GM12873 (cell line): Measurements from ENCODE around the gene FOXJ2.

ENCODE experiments used
- CTCF ChIP-seq: IDR thresholded peaks from 2 replicates; pipeline ENCODE4 v1.5.1; 2012; ENCODE audit warnings: low read depth, mild to moderate bottlenecking, moderate library complexity, low read length, control low read depth; ENCODE audit not compliant: insufficient read depth; ENCODE audit errors: missing control alignments

FOXJ2 gene

GRCh38 chr12:7995266-7995963 is 37.1 kb upstream of the FOXJ2 start:
- peak; percentile 69 for TF ChIP-seq CTCF

- no peak for TF ChIP-seq CTCF
Observed at GRCh38 chr12:8011331-8011730, 21.2 kb upstream of the FOXJ2 start.

- no peak for TF ChIP-seq CTCF
Observed at GRCh38 chr12:8012651-8013309, 19.7 kb upstream of the FOXJ2 start.

- no peak for TF ChIP-seq CTCF
Observed at GRCh38 chr12:8014836-8015235, 17.7 kb upstream of the FOXJ2 start.

DNA sequence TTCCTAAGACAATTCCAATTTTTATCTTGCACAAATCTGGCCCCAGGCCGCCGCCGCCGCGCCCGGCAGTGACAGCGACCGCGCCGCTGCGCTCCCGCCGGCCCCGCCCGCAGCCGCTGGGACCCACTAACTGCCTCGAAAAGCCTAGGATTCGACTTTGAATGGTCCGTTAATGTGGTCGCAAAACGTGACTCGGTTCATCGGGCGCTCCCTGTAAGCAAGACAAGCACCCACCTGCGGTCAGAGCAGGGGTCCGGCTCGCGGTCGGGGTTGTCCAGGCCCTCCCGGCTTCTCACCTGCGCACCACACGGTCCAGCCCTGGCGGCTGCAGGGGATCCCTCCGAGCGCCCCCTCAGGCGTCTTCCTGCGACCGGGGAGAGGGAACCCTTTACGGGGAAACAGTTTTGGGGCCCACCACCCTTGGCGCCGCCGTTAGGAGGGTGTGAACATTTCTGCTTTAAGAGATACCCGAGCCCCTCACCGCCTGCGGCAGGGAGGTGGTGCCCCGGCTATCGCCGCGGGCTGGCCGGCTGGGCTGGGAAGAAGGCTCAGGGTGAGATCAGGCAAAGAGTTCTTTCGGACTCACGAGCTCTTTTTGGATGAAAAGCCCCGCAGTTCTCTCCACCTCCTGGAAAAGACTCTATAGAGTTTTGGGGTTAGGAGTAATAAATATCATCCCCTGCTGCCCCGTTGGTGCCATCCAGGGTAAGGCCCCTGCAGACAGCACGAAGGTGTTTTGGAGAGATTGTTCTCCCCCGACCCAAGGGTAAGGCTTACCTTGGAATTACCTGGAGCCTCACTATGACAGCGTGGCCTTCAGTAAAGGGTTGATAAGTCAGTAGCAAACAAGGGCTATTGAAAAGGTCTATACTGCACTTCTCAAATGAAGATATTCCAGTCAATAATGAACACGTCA is 13.6 kb upstream of the FOXJ2 start:
- TF ChIP-seq CTCF: no peak

- no peak for TF ChIP-seq CTCF
Observed at GRCh38 chr12:8026291-8026900, 6.1 kb upstream of the FOXJ2 start.
